ENCODE data around the gene TEX10. TPM values are rescaled to one million over a fixed set of nuclear protein-coding genes. Genes with fewer than 3 reads are reported as not detected.

TEX10 gene
- total RNA-seq, 2 experiments from 2014 or later, result 9.3 to 10.1 TPM

DNA sequence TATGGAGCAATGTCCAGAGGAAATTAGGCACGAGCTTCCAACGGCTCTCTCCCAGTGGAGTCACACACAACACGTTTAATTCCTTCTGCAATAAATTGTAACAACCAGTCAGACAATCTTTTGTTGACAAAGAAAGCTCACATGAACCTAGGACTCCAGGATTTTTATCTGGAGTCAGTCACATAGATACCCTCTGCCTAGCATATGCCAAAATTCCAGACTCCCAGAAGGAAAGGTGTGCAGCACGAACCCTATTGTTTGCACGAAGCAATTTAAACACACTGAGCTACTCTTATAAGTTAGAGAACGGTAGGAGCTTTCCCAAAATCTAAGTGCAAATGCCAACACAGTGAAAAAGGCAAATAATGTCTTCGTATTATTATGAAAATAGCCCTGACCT lies 67.1 kb downstream of the TEX10 start:
- H3K27me3 ChIP-seq (ENCODE audit: control insufficient read depth in 1 of 2, insufficient read depth in 2 of 2, low read length in 2 of 2), result no peaks in the 10 kb centered on the region
- H3K36me3 ChIP-seq (ENCODE audit: insufficient read depth, low read length), result peaks cover 40% of the 10 kb centered on the region
- no peaks in the 10 kb centered on the region for H3K4me1 ChIP-seq (ENCODE audit: insufficient read depth, low read length)
- CTCF ChIA-PET, result no interaction called here
- Mint-ChIP-seq H3K4me3 (no peak overlapping the region), H3K27ac (no peak overlapping the region), H3K36me3 (ENCODE audit: low read depth) (peaks cover 92% of the 10 kb centered on the region), H3K4me1 (ENCODE audit: low read depth) (no peaks in the 10 kb centered on the region), H3K9me3 (peaks cover 13% of the 10 kb centered on the region), H3K27me3 (no peaks in the 10 kb centered on the region)
- TF ChIP-seq, protein P1, sequence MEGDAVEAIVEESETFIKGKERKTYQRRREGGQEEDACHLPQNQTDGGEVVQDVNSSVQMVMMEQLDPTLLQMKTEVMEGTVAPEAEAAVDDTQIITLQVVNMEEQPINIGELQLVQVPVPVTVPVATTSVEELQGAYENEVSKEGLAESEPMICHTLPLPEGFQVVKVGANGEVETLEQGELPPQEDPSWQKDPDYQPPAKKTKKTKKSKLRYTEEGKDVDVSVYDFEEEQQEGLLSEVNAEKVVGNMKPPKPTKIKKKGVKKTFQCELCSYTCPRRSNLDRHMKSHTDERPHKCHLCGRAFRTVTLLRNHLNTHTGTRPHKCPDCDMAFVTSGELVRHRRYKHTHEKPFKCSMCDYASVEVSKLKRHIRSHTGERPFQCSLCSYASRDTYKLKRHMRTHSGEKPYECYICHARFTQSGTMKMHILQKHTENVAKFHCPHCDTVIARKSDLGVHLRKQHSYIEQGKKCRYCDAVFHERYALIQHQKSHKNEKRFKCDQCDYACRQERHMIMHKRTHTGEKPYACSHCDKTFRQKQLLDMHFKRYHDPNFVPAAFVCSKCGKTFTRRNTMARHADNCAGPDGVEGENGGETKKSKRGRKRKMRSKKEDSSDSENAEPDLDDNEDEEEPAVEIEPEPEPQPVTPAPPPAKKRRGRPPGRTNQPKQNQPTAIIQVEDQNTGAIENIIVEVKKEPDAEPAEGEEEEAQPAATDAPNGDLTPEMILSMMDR (IDR thresholded peaks at IDR 0.05), result no peak
- intact Hi-C loops (cut with DNase I, micrococcal nuclease), result no loop called here
- H3K9me3 ChIP-seq (ENCODE audit: control insufficient read depth in 1 of 2, insufficient read depth in 1 of 2, low read length in 2 of 2), result peaks cover 4 to 5% of the 10 kb centered on the region in 2 experiments
- POLR2A ChIA-PET, result no interaction called here
- DNase-seq (no peak), ATAC-seq (ENCODE audit: poor library complexity) (no peak)
- no peak overlapping the region for H3K27ac ChIP-seq (ENCODE audit: low read depth in 1 of 2, low read length in 2 of 2)
- H3K4me3 ChIP-seq (ENCODE audit: low read length), result no peak overlapping the region

DNA sequence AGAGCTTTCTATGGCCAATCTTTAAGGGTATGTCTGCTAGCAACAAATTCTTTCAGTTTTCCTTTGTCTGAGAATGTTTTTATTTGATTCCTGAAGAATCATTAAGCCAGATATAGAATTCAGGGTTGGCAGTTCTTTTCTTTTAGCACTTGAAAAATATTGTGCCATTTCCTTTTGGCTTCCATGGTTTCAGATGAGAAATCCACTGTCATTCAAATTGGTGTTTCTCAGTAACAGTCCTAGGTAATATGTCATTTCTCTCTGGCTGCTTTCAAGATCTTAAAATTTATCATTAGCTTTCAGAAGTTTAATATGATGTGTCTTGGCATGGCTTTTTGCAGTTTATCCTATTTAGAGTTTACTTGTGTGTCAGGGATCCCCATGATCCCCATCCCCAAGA lies 67.7 kb downstream of the TEX10 start:
- intact Hi-C loops (cut with DNase I, micrococcal nuclease), result no loop called here
- Histone ChIP-seq H3K27me3 (ENCODE audit: control insufficient read depth in 1 of 2, insufficient read depth in 2 of 2, low read length in 2 of 2) (no peaks in the 10 kb centered on the region), H3K4me3 (ENCODE audit: low read length) (no peak overlapping the region), H3K36me3 (ENCODE audit: insufficient read depth, low read length) (peaks cover 40% of the 10 kb centered on the region), H3K27ac (ENCODE audit: low read depth in 1 of 2, low read length in 2 of 2) (no peak overlapping the region), H3K9me3 (ENCODE audit: control insufficient read depth in 1 of 2, insufficient read depth in 1 of 2, low read length in 2 of 2) (peaks cover 4 to 5% of the 10 kb centered on the region in 2 experiments), H3K4me1 (ENCODE audit: insufficient read depth, low read length) (no peaks in the 10 kb centered on the region)
- TF ChIP-seq, protein P1 (IDR thresholded peaks at IDR 0.05), result no peak
- ATAC-seq (ENCODE audit: poor library complexity) (no peak), DNase-seq (no peak)
- Mint-ChIP-seq H3K36me3 (ENCODE audit: low read depth) (peaks cover 90% of the 10 kb centered on the region), H3K27me3 (no peaks in the 10 kb centered on the region), H3K4me1 (ENCODE audit: low read depth) (no peaks in the 10 kb centered on the region), H3K4me3 (no peak overlapping the region), H3K27ac (no peak overlapping the region), H3K9me3 (peaks cover 13% of the 10 kb centered on the region)
- ChIA-PET POLR2A (no interaction called here), CTCF (no interaction called here)

DNA sequence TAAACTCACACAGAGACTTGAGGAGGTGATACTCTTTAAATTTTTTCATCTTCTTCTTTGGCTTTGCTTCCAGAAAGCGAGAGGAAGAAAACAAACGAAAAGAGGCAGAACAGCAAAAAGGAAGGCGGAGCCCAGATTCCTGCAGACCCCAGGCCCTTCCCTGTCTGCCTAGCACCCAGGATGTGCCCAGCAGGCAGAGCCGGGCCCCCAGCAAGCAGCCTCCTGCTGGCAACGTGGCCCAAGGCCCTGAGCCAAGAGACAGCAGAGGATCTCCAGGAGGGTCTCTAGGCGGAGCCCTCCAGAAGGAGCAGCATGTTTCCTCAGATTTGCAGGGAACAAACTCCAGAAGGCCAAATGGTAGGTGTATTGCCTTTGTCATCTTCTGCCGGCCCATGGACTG lies 68.5 kb downstream of the TEX10 start:
- H3K4me3 Mint-ChIP-seq, result no peak overlapping the region
- intact Hi-C loops (cut with DNase I, micrococcal nuclease), result no loop called here
- H3K27ac ChIP-seq (ENCODE audit: low read depth in 1 of 2, low read length in 2 of 2), result no peak overlapping the region
- H3K27me3 Mint-ChIP-seq, result no peaks in the 10 kb centered on the region
- CTCF ChIA-PET, result no interaction called here
- H3K36me3 Mint-ChIP-seq (ENCODE audit: low read depth), result peaks cover 88% of the 10 kb centered on the region
- H3K9me3 Mint-ChIP-seq, result peaks cover 13% of the 10 kb centered on the region
- ATAC-seq (ENCODE audit: poor library complexity), result no peak
- no peak overlapping the region for H3K4me3 ChIP-seq (ENCODE audit: low read length)
- no peaks in the 10 kb centered on the region for H3K4me1 ChIP-seq (ENCODE audit: insufficient read depth, low read length)
- no peak overlapping the region for H3K27ac Mint-ChIP-seq
- H3K36me3 ChIP-seq (ENCODE audit: insufficient read depth, low read length), result peaks cover 40% of the 10 kb centered on the region
- POLR2A ChIA-PET, result no interaction called here
- TF ChIP-seq, protein P1 (IDR thresholded peaks at IDR 0.05), result no peak
- H3K9me3 ChIP-seq (ENCODE audit: control insufficient read depth in 1 of 2, insufficient read depth in 1 of 2, low read length in 2 of 2), result peaks cover 4 to 5% of the 10 kb centered on the region in 2 experiments
- no peaks in the 10 kb centered on the region for H3K27me3 ChIP-seq (ENCODE audit: control insufficient read depth in 1 of 2, insufficient read depth in 2 of 2, low read length in 2 of 2)
- no peaks in the 10 kb centered on the region for H3K4me1 Mint-ChIP-seq (ENCODE audit: low read depth)
- no peak for DNase-seq

Measured in CD4-positive, alpha-beta T cell (primary cell).